IPS-18c (cell line): Measurements from ENCODE around the gene MEIOSIN.
A peak's percentile ranks its signal among the peaks of the same experiment; 100 is the strongest.
"Not testable (repeated sequence)": the region's sequence is repeated elsewhere in the genome, so short reads cannot be mapped to it uniquely, and the experiment has no call there.

Source experiments
- H3K4me3 ChIP-seq: 2 replicates; pipeline ENCODE4 v1.7.0; 2013; ENCODE audit warnings: low read depth, mild to moderate bottlenecking, low read length, moderate library complexity; ENCODE audit not compliant: insufficient read depth
- H3K9me3 ChIP-seq: one replicate; pipeline ENCODE4 v1.6.1; 2013; ENCODE audit warnings: mild to moderate bottlenecking, low read length, moderate library complexity; ENCODE audit not compliant: control insufficient read depth, insufficient read depth

MEIOSIN gene

DNA sequence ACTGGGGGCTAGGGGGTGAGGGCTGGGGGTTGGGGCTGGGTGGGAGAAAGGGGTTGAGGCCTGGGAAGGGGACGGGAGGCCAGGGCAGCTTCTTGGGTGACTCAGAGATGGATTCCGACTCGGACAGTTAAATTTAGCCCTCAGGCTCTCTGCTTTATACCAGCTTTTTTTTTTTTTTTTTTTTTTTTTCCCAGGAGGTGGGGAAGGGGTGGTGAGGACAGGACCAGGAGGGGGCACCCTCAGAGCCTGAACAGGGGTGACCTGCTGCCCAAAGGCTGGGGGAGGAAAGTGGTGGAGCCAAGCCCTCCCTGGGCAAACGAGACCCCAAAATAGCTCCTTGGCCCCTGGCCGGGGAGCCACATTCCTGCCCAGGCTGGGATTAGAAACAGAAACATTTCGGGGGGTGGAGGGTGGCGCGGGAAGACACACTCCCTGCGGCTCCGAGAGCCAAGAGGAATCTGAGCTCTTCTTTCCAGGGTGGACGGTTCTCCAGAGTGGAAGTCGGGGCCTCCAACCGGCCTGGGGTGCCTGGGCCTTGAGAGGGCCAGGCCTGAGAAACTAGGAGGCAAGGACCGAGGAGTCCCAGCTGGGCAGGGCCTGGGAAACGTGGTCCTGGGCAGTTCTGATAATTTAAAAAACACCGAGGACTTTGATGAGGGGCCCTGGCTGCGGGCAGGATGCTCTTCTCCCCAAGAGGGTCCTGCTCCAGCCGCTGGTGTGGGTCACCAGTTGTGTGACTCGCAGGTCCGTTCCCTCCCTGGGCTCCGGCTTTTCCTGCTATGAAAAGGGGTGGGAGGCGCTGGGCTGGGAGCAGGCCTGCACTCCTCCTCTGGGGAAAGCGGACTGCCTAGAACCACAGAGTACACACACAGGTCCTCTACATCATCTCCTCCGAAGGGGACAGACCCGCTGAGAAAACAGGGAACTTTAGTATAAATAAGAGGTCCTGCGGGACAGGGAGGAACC lies 49.9 kb downstream of the MEIOSIN start:
- Histone ChIP-seq H3K9me3 (no peaks in the 10 kb centered on the region), H3K4me3 (no peak overlapping the region)

DNA sequence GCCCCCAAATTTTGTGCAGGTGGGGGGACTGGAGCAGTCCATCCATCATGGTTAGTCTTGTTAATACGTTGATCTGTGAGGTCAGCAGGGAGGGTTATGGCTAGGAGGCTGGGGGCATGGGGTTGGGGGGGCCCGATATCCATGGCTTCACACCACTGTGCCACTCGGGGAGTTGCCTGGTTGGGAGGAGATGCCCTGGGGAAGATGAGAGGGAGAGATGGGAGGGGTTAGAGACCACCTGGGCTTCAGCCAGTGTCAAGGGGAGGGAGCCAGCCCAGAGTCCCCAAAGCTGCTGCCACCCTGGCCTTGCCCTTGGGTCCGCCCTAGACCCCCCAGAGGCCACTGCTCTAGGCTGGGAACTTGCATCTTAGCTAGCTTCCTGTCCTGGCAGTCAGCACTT lies 50.9 kb downstream of the MEIOSIN start:
- no peak overlapping the region for H3K4me3 ChIP-seq
- H3K9me3 ChIP-seq = no peaks in the 10 kb centered on the region

DNA sequence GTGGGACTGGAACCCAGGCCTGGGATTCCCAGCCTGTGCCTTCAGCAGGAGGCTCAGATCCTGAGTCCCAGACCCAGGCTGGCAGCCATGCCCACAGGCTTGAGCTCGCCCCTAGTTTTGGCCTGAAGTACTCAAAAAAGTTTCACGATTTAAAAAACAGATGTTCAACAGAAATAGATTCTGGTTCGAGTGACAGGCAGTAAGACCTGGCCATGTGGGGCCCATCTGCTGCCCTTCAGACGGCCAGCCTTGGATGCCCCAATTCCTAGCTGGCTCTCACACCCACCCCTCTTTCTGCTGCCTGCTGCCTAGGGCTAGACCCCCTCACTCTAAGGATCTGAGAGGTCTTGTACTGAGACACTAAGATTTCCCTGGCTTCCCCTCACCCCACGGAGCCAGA lies 51.9 kb downstream of the MEIOSIN start:
- Histone ChIP-seq H3K9me3 (no peaks in the 10 kb centered on the region), H3K4me3 (no peak overlapping the region)

DNA sequence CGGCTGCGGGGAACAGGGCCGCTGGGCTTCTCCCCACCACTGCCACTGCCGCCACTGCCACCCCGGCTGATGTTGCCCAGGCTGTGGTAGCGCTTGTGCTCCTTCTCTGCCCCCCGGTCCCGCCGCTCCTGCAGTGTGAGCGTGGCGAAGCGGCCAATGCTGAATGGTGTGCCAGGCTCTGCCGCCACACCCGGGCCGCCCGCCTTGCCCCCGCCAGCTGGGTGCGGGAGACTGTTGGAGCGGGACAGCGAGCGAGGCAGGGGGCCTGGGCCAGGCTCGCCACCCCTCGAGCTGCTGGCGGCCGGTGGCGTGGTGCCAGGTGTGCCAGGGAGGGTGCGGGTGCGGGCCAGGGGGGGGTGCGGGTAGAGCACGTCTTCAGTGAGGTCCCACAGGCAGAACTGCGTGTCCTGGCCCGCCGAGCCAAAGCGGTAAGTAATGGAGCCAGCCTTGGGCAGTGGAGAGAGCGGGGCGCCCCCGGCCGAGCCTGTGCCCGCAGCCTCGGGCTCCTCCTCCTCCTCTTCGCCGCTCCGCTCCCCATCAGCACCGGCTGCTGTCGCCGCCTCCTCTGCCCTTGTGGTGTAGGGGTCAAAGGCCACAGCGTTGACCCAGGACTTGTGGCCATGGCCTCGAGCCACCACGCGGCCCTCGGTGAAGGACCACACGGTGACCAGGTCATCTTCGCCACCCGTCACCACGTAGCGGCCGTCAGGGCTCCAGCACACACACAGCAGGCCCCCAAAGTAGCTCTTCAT lies 52.7 kb downstream of the MEIOSIN start:
- H3K9me3 ChIP-seq = no peaks in the 10 kb centered on the region
- no peak overlapping the region for H3K4me3 ChIP-seq

DNA sequence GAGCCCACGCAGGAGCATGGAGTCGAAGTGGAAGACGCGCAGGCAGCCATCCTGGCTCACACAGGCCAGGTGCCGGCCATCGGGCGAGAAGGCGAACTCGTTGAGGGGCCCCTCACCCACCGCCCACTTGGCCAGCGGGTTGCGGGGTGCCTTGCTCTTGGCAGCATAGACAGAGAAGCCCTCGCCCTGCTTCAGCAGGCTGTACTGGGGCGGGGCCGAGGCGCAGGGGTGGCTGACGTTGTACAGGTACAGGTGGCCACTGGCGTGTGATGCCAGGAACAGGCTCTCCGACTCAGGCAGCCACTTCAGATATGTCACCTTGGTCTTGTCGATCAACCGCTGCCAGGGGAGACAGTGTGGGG lies 53.3 kb downstream of the MEIOSIN start:
- Histone ChIP-seq H3K4me3 (no peak overlapping the region), H3K9me3 (no peaks in the 10 kb centered on the region)

DNA sequence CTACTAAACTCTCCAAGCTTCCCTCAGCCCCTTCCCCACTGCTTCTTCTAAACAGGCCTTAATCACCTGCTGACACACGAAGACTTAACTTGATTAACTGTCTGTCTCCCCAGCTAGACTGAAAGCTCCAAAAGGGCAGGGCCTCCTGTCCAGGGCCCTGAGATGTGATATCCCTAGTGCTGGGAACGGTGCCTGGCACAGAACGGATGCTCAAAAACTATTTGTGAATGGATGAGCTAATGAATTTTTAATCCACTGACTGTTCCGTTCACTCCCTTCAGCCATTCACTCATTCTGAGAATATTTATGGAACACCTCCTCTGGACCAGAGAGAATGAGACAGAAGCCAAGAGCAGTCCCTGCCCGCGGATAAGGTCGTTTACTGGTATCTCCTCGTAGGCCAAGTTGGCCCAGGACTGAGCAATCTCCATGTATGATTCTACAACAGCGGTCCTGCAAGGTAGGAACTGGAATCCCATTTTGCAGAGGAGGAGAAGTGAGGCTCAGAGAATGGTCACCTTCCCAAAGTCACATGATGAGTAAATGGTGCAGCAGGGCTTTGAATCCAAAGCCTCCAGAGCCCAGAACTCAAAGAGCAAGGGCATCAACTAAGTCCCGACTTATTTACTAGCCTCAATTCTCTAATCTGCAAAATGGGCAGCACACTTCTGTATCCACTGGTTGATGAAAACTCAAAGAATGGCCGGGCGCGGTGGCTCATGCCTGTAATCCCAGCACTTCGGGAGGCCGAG lies 56.0 kb downstream of the MEIOSIN start:
- H3K4me3 ChIP-seq = no peak overlapping the region
- no peaks in the 10 kb centered on the region for H3K9me3 ChIP-seq

DNA sequence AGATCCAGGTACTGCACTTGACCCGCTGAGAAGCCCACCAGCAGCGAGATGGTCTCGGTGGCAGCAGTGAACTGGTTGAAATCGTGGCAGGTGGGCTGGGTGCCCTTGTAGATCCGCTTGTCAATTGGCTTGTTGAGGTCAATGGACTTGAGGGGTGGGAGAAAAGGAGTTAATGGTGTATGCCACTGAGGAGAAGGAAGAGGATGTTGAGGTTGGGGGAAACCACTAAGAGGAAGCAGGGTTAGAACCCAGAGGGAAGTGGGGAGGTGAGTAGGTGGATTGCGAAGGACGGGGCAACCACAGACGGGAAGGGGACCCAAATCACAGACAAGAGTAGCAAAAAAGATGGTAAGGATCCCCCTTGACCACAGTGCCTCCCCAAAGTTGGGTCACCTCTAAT lies 57.7 kb downstream of the MEIOSIN start:
- no peak overlapping the region for H3K4me3 ChIP-seq
- no peaks in the 10 kb centered on the region for H3K9me3 ChIP-seq

DNA sequence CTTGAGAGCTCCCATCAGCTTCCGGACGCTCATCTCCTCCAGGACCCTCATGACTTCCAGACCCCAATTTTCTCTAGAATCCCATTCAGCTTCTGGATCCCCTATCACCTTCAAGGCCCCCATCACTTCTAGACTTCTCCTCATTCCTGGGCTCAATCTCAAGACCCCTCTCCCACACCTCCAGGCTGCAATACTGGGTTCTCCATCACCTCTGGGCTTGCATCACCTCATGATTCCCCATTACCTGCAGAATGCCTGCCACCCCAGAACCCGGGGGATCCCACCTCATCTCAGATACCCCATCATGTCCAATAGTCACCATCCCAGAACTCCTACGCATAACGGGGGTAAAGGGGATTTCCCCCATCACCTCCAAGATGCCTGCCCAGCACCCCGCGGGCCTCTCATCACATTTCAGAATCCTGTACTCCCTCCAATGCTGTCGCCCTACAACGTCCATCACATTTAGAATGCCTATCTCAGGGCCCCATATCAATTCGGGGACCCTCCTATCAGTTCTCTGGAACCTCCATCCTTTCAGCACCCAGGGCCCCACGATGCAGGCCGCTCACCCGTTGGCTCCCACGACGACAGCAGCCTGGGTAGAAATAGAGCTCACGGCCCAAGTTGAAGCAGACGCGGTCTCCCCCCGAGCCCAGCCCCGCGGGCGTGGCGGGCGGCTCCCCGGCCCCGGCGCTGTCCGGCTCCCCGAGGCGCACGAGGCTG lies 58.7 kb downstream of the MEIOSIN start:
- H3K9me3 ChIP-seq = no peaks in the 10 kb centered on the region
- H3K4me3 ChIP-seq = peak overlapping the region; percentile 91

DNA sequence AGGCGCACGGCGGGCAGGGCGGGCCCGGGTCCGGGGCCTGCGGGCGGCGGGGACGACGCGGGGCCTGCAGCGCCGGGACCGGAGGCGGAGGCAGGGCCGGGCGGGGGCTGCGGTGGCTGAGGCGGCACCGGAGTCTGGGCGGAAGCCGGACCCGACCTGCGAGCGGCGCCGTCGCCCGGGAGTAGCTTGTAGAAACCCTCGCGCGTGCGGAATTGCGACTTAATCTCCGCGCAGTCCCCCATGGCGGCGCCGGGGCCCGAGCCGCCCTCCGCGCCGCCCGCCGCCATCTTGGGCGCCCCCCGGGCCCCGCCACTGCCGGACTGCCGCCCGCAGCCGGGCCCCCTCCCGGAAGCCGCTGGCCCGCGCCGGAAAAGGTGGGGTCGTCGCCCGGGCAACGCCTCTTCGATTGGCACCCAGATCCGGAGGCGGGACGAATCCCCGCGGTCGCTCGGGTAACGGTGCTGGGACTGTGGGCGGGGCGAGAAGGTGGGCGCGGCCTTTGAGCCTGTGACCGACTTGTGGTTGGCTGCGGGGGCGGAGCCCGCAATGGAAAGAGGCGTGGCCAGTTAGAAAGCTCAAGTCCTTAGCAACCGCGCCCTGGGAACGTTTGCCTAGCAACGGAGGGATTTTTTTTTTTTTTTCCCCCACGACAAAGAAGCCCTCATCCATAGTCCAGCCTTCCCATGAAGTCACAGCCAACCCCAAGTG lies 59.4 kb downstream of the MEIOSIN start, which contains the start of gene DMWD:
Gene DMWD (minus strand): TSS at position 376 of the 708 bp plus-strand sequence. CDS start 89 bp downstream, at position 287.
- Histone ChIP-seq H3K9me3 (no peaks in the 10 kb centered on the region), H3K4me3 (peak within 1 kb of the TSS; percentile 91)

DNA sequence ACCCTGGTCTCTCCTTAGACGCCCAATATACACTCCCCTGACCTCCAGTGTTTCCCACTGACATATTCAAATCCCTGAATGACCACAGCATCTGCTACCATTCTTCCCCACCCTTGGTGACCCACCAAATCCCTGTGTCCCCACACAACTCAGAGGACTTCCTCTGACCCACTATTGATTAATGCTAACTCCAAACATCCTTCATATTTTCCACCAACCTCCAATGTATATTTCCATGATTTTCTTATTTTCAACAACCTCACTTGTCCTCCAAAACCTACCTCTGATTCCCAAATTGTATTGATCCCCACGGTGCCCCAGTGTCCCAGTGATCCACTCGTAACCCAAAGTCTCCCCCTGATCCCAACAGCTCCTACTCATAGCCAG lies 59.9 kb downstream of the MEIOSIN start:
- H3K9me3 ChIP-seq = no peaks in the 10 kb centered on the region
- no peak overlapping the region for H3K4me3 ChIP-seq

DNA sequence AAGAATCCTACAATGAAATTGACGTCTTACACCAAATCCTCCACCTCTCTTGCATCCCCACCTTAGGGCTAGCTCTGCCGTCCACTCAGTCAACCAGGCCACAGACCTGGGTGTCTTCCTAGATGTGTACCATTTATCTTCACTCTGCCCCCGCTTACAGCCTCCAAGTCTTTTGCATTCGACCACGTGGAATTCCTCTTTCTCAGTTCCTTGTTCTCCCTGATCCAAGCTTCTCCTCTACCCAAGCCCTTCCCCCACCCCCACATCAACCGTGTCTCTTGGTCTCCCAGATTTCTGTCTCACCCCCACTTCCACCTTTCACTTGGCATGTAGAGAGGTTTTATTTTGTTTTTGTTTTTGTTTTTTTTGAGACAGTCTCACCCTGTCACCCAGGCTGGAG lies 60.6 kb downstream of the MEIOSIN start:
- H3K4me3 ChIP-seq = no peak overlapping the region
- H3K9me3 ChIP-seq = no peaks in the 10 kb centered on the region

DNA sequence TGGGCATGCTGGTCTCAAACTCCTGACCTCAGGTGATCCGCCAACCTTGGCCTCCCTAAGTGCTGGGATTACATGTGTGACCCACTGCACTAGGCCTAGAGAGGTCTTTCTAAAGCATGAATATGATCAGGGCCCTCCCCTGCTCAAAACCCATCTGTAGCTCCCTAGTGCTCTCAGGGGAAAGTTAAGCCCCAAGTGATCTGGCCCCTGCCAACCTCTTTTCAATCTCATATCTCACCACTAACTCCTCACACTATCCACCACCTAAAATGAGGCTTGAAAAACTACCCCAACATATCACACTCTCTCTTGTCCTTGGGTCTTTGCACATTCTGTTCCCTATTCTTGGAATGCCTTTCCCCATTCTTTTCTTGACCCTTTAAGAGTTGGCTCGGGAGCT lies 61.4 kb downstream of the MEIOSIN start:
- Histone ChIP-seq H3K4me3 (no peak overlapping the region), H3K9me3 (no peaks in the 10 kb centered on the region)

DNA sequence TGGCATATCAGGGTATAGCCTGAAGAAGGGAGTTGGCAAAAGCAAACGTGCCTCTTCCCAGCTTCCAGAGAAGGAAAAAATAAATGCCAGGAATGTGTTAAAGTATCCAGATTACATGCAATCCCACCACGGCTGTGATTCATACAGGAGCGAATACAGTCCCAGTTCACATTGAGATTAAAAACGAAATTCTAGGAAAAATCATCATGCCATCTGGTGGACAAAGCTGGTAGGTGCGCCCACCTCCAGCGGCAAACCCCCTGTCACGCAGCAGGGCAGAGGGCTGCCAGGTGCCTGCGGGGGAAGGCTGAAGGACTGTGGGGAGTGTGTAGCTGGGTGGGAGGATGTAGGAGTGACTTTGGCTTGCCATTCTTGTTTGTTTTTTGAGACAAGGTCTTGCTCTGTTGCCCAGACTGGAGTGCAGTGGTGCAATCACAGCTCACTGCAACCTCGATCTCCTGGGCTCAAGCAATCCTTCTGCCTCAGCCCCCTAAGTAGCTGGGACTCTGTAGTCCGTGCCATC lies 65.8 kb downstream of the MEIOSIN start:
- H3K4me3 ChIP-seq = no peak overlapping the region
- H3K9me3 ChIP-seq = no peaks in the 10 kb centered on the region

DNA sequence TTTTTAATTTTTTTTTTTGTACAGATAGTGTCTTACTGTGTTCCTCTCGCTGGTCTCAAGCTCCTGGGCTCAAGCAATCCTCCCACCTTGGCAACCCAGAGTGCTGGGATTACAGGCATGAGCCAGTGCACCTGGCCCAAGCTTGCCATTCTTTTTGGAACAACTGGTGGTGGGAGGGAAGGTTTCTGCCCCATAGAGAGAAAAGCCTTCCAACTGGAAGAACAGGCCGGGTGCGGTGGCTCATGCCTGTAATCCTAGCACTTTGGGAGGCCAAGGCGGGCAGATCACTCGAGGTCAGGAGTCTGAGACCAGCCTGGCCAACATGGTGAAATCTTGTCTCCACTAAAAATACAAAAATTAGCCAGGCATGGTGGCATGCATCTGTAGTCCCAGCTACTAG lies 66.3 kb downstream of the MEIOSIN start:
- not testable (repeated sequence) for H3K9me3 ChIP-seq, H3K4me3 ChIP-seq

DNA sequence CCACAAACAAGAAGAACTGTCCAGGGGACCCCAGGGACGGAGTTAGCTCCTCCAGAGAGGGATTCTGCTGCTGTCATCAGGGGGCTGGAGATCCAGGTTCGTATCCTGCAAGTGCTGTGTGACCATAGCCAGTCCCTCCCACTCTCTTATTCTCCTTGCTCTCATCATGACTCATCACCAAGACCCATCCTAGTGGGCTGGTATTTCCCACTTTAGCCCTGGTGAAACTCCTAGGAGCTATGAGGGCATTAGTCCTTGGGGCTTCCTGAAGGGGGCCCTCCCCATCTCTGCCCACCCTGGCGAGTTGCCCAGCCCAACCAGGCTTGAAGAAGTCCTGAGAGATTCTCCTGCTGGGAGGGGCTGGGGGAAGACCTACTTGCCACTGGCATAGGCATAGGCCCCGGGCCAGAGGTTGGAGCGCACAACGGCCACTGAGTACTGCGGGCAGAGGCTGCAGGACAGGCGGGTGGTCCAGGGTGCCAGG lies 66.9 kb downstream of the MEIOSIN start:
- no peaks in the 10 kb centered on the region for H3K9me3 ChIP-seq
- H3K4me3 ChIP-seq = no peak overlapping the region

DNA sequence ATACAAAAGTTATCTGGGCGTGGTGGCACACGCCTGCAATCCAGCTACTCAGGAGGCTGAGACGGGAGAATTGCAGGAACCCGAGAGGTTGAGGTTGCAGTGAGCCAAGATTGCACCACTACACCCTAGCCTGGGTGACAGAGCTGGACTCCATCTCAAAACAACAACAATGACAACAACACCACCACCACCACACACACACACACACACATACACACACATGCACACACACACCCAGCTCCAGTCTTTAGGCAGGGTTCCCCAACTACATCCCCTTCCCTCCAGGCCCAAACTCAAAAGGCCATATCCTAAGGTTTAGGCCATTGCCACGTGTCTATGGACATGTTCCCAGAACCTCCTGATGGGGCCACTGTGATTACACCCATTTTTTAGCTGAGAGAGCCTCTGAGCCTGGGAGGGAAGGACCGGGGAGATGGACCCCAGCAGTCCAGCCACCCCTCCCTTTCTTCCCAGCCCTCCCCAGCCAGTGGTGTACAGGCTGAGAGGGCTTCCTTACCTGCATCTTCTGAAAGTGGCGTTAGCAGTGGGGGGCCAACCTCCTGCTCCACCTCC lies 68.5 kb downstream of the MEIOSIN start:
- Histone ChIP-seq H3K9me3 (no peaks in the 10 kb centered on the region), H3K4me3 (no peak overlapping the region)
